ENCODE results near the gene APBB2. TPM values are rescaled to one million over a fixed set of nuclear protein-coding genes. Genes with fewer than 3 reads are reported as not detected.
A peak's percentile ranks its signal among the peaks of the same experiment; 100 is the strongest.
"Not testable (repeated sequence)": the region's sequence is repeated elsewhere in the genome, so short reads cannot be mapped to it uniquely, and the experiment has no call there.

The APBB2 gene
- polyA plus RNA-seq, 12 donors, result 32.7 to 1,075 (median 44.2) TPM

GRCh38 chr4:40829586-40829985, 384.8 kb downstream of the APBB2 start:
- DNase-seq, result no peak

- DNase-seq, result no peak
These were observed 385.7 kb downstream of the APBB2 start for GRCh38 chr4:40828661-40829060.

- DNase-seq, result no peak
These were observed 386.6 kb downstream of the APBB2 start for GRCh38 chr4:40827758-40828157.

- DNase-seq, result no peak
These were observed 387.5 kb downstream of the APBB2 start for GRCh38 chr4:40826821-40827220.

GRCh38 chr4:40825014-40825838, 389.1 kb downstream of the APBB2 start:
- DNase-seq, result no peak

GRCh38 chr4:40822420-40823166, 391.7 kb downstream of the APBB2 start:
- DNase-seq, result no peak

- DNase-seq, result no peak
These were observed 394.2 kb downstream of the APBB2 start for GRCh38 chr4:40820101-40820500.

- not testable (repeated sequence) for DNase-seq
These were observed 397.2 kb downstream of the APBB2 start for GRCh38 chr4:40817157-40817556.

GRCh38 chr4:40812856-40813255, 401.5 kb downstream of the APBB2 start:
- no peak for DNase-seq

GRCh38 chr4:40812386-40812785, 402.0 kb downstream of the APBB2 start:
- no peak for DNase-seq

- DNase-seq, result no peak
These were observed 402.4 kb downstream of the APBB2 start for GRCh38 chr4:40811956-40812355.

GRCh38 chr4:40808926-40809457, 405.4 kb downstream of the APBB2 start:
- DNase-seq, result no peak

- DNase-seq, result no peak
These were observed 409.7 kb downstream of the APBB2 start for GRCh38 chr4:40804598-40804997.

GRCh38 chr4:40800064-40800463, 414.3 kb downstream of the APBB2 start:
- no peak for DNase-seq

GRCh38 chr4:40789771-40790170, 424.6 kb downstream of the APBB2 start:
- DNase-seq, result no peak

GRCh38 chr4:40789031-40789430, 425.3 kb downstream of the APBB2 start:
- DNase-seq, result no peak

- DNase-seq, result no peak
These were observed 426.0 kb downstream of the APBB2 start for GRCh38 chr4:40788331-40788730.

GRCh38 chr4:40785727-40786126, 428.6 kb downstream of the APBB2 start:
- no peak for DNase-seq

- no peak for DNase-seq
These were observed 431.5 kb downstream of the APBB2 start for GRCh38 chr4:40782876-40783275.

- no peak for DNase-seq
These were observed 436.3 kb downstream of the APBB2 start for GRCh38 chr4:40778090-40778489.

- DNase-seq, result peak; percentile 10
These were observed 445.1 kb downstream of the APBB2 start for GRCh38 chr4:40769266-40769665.

- no peak for DNase-seq
These were observed 451.1 kb downstream of the APBB2 start for GRCh38 chr4:40763228-40763716.

Data from muscle of arm (tissue), 12 donors.